Stimulated activated CD4-positive, alpha-beta T cell treated with anti-CD3 and anti-CD28 coated beads, TNF-alpha, amount 100 ng/mL, for 1 hour (primary cell): ENCODE results near the gene ABCA8.
"Not testable (repeated sequence)": the region's sequence is repeated elsewhere in the genome, so short reads cannot be mapped to it uniquely, and the experiment has no call there.

ENCODE experiments used
- DNase-seq, 3 donors: peaks; one replicate each; pipeline ENCODE4 v3.0.0-alpha.2; 2020; ENCODE audit warnings: low read depth in 3 of 3, low spot score in 1 of 3

ABCA8 gene

GRCh38 chr17:68830313-68830712, 124.9 kb downstream of the ABCA8 start:
- DNase-seq, result no peak

- no peak for DNase-seq
These were observed 126.0 kb downstream of the ABCA8 start for GRCh38 chr17:68829211-68829610.

GRCh38 chr17:68824707-68825106, 130.5 kb downstream of the ABCA8 start:
- no peak for DNase-seq

- not testable (repeated sequence) for DNase-seq
These were observed 131.0 kb downstream of the ABCA8 start for GRCh38 chr17:68824185-68824584.

- DNase-seq, result no peak
These were observed 132.4 kb downstream of the ABCA8 start for GRCh38 chr17:68822719-68823289.

- DNase-seq, result no peak
These were observed 133.1 kb downstream of the ABCA8 start for GRCh38 chr17:68821860-68822696.

GRCh38 chr17:68820825-68821481, 134.2 kb downstream of the ABCA8 start:
- no peak for DNase-seq

- DNase-seq, result no peak
These were observed 134.7 kb downstream of the ABCA8 start for GRCh38 chr17:68820476-68820824.

- no peak for DNase-seq
These were observed 135.7 kb downstream of the ABCA8 start for GRCh38 chr17:68819465-68819864.
